ENCODE data around the gene TEAD1.

Gene TEAD1

GRCh38 chr11:12801976-12802375, 127.8 kb downstream of the TEAD1 start:
- peak overlapping the region; percentile 50 for H3K27ac ChIP-seq
- TF ChIP-seq ZFX (IDR thresholded peaks at IDR 0.05; ENCODE audit: borderline replicate concordance) (no peak), CTCF (IDR thresholded peaks at IDR 0.05) (no peak)

GRCh38 chr11:12802418-12803085, 128.3 kb downstream of the TEAD1 start:
- peak overlapping the region; percentile 50 for H3K27ac ChIP-seq
- TF ChIP-seq ZFX (IDR thresholded peaks at IDR 0.05; ENCODE audit: borderline replicate concordance): no peak
- TF ChIP-seq CTCF (IDR thresholded peaks at IDR 0.05): no peak

- no peak for TF ChIP-seq ZFX (IDR thresholded peaks at IDR 0.05; ENCODE audit: borderline replicate concordance)
- TF ChIP-seq CTCF (IDR thresholded peaks at IDR 0.05): no peak
- H3K27ac ChIP-seq: peak overlapping the region; percentile 50
Measured at GRCh38 chr11:12803086-12803826, 129.0 kb downstream of the TEAD1 start.

GRCh38 chr11:12806113-12806512, 131.9 kb downstream of the TEAD1 start:
- TF ChIP-seq CTCF (IDR thresholded peaks at IDR 0.05): no peak
- TF ChIP-seq ZFX (IDR thresholded peaks at IDR 0.05; ENCODE audit: borderline replicate concordance): no peak
- H3K27ac ChIP-seq: no peak overlapping the region

GRCh38 chr11:12807621-12808020, 133.4 kb downstream of the TEAD1 start:
- no peak for TF ChIP-seq CTCF (IDR thresholded peaks at IDR 0.05)
- no peak for TF ChIP-seq ZFX (IDR thresholded peaks at IDR 0.05; ENCODE audit: borderline replicate concordance)
- H3K27ac ChIP-seq: no peak overlapping the region

- TF ChIP-seq CTCF (IDR thresholded peaks at IDR 0.05) (no peak), ZFX (IDR thresholded peaks at IDR 0.05; ENCODE audit: borderline replicate concordance) (no peak)
- no peak overlapping the region for H3K27ac ChIP-seq
Measured at GRCh38 chr11:12808519-12808918, 134.3 kb downstream of the TEAD1 start.

- TF ChIP-seq CTCF (IDR thresholded peaks at IDR 0.05) (no peak), ZFX (IDR thresholded peaks at IDR 0.05; ENCODE audit: borderline replicate concordance) (no peak)
- no peak overlapping the region for H3K27ac ChIP-seq
Measured at GRCh38 chr11:12809364-12809763, 135.1 kb downstream of the TEAD1 start.

Data from 22Rv1 (cell line).